Body of pancreas (tissue), 4 donors: ENCODE data around the gene RAD51C.

Source experiments
- CTCF ChIP-seq, 7 experiments: fragments of 450-650 bp in 4 of 7; fragments of 200-600 bp in 3 of 7; sonication (generic) in 3 of 7; IDR thresholded peaks; one replicate each; pipeline ENCODE4 v1.5.1; 2016 to 2019; ENCODE audit warnings: antibody characterized with exemption in 7 of 7
- POLR2A ChIP-seq, 3 donors: fragments of 450-650 bp; IDR thresholded peaks; one replicate each; pipeline ENCODE4 v1.6.1; 2016; ENCODE audit warnings: antibody characterized with exemption in 3 of 3, mild to moderate bottlenecking in 2 of 3

GRCh38 chr17:58661499-58661898 lies 30.9 kb upstream of the RAD51C start:
- TF ChIP-seq CTCF (IDR thresholded peaks at IDR 0.05) (no peak), POLR2A (IDR thresholded peaks at IDR 0.05) (no peak)
